Measurements from ENCODE around the gene DHRSX. TPM values are rescaled to one million over a fixed set of nuclear protein-coding genes. Genes with fewer than 3 reads are reported as not detected.
"Not testable (repeated sequence)": the region's sequence is repeated elsewhere in the genome, so short reads cannot be mapped to it uniquely, and the experiment has no call there.

DHRSX gene
- total RNA-seq, 1 donor from 2014 or later: 25.7 TPM

GRCh38 chrX:2483398-2484060 lies 17.2 kb downstream of the DHRSX start:
- H3K36me3 Mint-ChIP-seq (ENCODE audit: low read depth): peaks cover 30% of the 10 kb centered on the region
- no peak for DNase-seq
- H3K27ac Mint-ChIP-seq: no peak overlapping the region
- H3K9me3 Mint-ChIP-seq: peaks cover 8% of the 10 kb centered on the region
- H3K27me3 Mint-ChIP-seq: no peaks in the 10 kb centered on the region
- no peak overlapping the region for H3K4me3 Mint-ChIP-seq
- H3K4me1 Mint-ChIP-seq: no peaks in the 10 kb centered on the region
- intact Hi-C loops (cut with micrococcal nuclease): no loop called here

DNA sequence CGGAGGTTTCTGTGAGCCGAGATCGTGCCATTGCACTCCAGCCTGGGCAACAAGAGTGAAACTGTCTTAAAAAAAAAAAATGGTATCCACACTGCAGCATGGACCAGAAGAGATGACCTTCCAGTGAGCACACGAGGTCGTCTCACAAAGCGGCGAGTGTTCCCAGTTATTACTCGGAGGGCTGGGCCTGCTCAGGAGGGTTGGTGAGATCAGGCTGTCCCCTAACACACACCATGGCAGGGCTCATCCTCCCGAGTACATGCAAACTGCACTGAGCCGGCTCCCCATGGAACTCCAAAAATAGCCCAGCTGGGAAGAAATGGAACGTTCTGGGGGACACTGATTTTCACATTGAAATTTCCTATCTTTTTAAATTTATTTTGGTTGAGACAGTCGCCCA lies 19.2 kb downstream of the DHRSX start:
- H3K27me3 Mint-ChIP-seq; H3K4me1 Mint-ChIP-seq; DNase-seq; H3K27ac Mint-ChIP-seq; intact Hi-C loops (cut with micrococcal nuclease); H3K9me3 Mint-ChIP-seq; H3K4me3 Mint-ChIP-seq: not testable (repeated sequence)
- peaks cover 19% of the 10 kb centered on the region for H3K36me3 Mint-ChIP-seq (ENCODE audit: low read depth)

GRCh38 chrX:2479982-2480381 lies 20.8 kb downstream of the DHRSX start:
- H3K9me3 Mint-ChIP-seq; DNase-seq; H3K27me3 Mint-ChIP-seq; H3K4me3 Mint-ChIP-seq; H3K27ac Mint-ChIP-seq; intact Hi-C loops (cut with micrococcal nuclease); H3K4me1 Mint-ChIP-seq: not testable (repeated sequence)
- H3K36me3 Mint-ChIP-seq (ENCODE audit: low read depth): peaks cover 14% of the 10 kb centered on the region

- H3K36me3 Mint-ChIP-seq (ENCODE audit: low read depth): peaks cover 14% of the 10 kb centered on the region
- H3K4me3 Mint-ChIP-seq: no peak overlapping the region
- no peak for DNase-seq
- no peaks in the 10 kb centered on the region for H3K27me3 Mint-ChIP-seq
- intact Hi-C loops (cut with micrococcal nuclease): no loop called here
- H3K4me1 Mint-ChIP-seq: peaks cover 4% of the 10 kb centered on the region
- peaks cover 8% of the 10 kb centered on the region for H3K9me3 Mint-ChIP-seq
- no peak overlapping the region for H3K27ac Mint-ChIP-seq
Measured at GRCh38 chrX:2479420-2479780, 21.4 kb downstream of the DHRSX start.

- Mint-ChIP-seq H3K9me3 (peaks cover 8% of the 10 kb centered on the region), H3K4me3 (no peak overlapping the region), H3K27ac (no peak overlapping the region), H3K36me3 (ENCODE audit: low read depth) (peaks cover 14% of the 10 kb centered on the region), H3K27me3 (no peaks in the 10 kb centered on the region), H3K4me1 (peaks cover 4% of the 10 kb centered on the region)
- DNase-seq: no peak
- intact Hi-C loops (cut with micrococcal nuclease): no loop called here
Measured at GRCh38 chrX:2478546-2479419, 22.0 kb downstream of the DHRSX start.

- H3K4me3 Mint-ChIP-seq; intact Hi-C loops (cut with micrococcal nuclease); H3K9me3 Mint-ChIP-seq; DNase-seq; H3K27ac Mint-ChIP-seq; H3K27me3 Mint-ChIP-seq; H3K4me1 Mint-ChIP-seq: not testable (repeated sequence)
- peaks cover 12% of the 10 kb centered on the region for H3K36me3 Mint-ChIP-seq (ENCODE audit: low read depth)
Measured at GRCh38 chrX:2477313-2477712, 23.5 kb downstream of the DHRSX start.

DNA sequence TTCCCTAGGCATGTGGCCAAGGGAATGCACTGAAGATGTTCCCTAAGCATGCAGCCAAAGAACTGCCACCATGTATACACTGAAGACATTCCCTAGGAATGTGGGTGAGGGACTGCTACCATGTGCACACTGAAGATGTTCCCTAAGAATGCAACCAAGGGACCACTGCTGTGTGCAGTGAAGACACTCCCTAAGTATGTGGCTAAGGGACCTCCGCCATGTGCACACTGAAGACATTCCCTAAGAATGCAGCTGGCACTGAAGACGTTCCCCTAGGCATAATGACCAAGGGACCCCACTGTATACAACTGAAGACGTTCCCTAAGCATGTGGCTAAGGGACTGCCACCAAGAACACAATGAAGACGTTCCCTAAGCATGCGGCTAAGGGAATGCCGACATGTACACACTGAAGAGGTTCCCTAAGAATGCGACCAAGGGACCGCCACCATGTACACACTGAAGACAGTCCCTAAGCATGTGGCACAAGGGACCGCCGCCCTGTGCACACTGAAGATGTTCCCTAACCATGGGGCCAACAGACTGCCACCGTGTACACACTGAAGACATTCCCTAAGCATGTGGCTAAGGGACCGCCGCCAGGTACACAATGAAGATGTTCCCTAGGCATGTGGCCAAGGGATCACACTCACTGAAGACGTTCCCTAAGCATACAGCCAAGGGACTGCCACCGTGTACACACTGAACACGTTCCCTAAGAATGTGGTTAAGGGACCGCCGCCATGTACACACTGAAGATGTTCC lies 25.6 kb downstream of the DHRSX start:
- DNase-seq: no peak
- Mint-ChIP-seq H3K4me1 (peaks cover 4% of the 10 kb centered on the region), H3K4me3 (no peak overlapping the region), H3K36me3 (ENCODE audit: low read depth) (peaks cover 8% of the 10 kb centered on the region), H3K27me3 (no peaks in the 10 kb centered on the region), H3K9me3 (peaks cover 6% of the 10 kb centered on the region), H3K27ac (no peak overlapping the region)
- intact Hi-C loops (cut with micrococcal nuclease): no loop called here

- Mint-ChIP-seq H3K4me1 (peaks cover 4% of the 10 kb centered on the region), H3K4me3 (no peak overlapping the region), H3K27me3 (no peaks in the 10 kb centered on the region), H3K36me3 (ENCODE audit: low read depth) (peaks cover 5% of the 10 kb centered on the region), H3K9me3 (peaks cover 3% of the 10 kb centered on the region), H3K27ac (no peak overlapping the region)
- intact Hi-C loops (cut with micrococcal nuclease): no loop called here
- no peak for DNase-seq
Measured at GRCh38 chrX:2474280-2474962, 26.4 kb downstream of the DHRSX start.

DNA sequence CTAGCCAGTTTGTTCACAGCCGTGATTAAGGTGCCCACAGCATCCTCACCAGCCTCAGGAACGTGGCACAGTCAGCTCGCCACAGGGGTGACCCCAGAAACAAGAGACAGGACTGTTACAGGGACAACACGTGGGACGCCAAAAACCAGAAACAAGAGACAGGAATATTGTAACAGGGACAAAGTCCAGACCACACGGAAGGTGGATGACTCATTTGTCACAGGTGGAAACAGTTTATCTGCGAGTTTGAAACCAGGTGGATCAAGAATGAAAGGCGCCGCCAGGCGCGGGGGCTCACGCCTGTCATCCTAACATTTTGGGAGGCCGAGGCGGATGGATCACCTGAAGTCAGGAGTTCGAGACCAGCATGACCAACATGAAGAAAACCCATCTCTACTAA lies 27.7 kb downstream of the DHRSX start:
- H3K27ac Mint-ChIP-seq; H3K9me3 Mint-ChIP-seq; H3K27me3 Mint-ChIP-seq; H3K36me3 Mint-ChIP-seq (ENCODE audit: low read depth); intact Hi-C loops (cut with micrococcal nuclease); H3K4me1 Mint-ChIP-seq; H3K4me3 Mint-ChIP-seq; DNase-seq: not testable (repeated sequence)

GRCh38 chrX:2471641-2472040 lies 29.1 kb downstream of the DHRSX start:
- H3K27me3 Mint-ChIP-seq: no peaks in the 10 kb centered on the region
- peaks cover 3% of the 10 kb centered on the region for H3K36me3 Mint-ChIP-seq (ENCODE audit: low read depth)
- H3K4me1 Mint-ChIP-seq: peaks cover 4% of the 10 kb centered on the region
- DNase-seq: no peak
- H3K9me3 Mint-ChIP-seq: peaks cover 3% of the 10 kb centered on the region
- no peak overlapping the region for H3K4me3 Mint-ChIP-seq
- intact Hi-C loops (cut with micrococcal nuclease): no loop called here
- no peak overlapping the region for H3K27ac Mint-ChIP-seq

GRCh38 chrX:2471126-2471525 lies 29.6 kb downstream of the DHRSX start:
- not testable (repeated sequence) for H3K27ac Mint-ChIP-seq; H3K36me3 Mint-ChIP-seq (ENCODE audit: low read depth)

GRCh38 chrX:2469852-2470251 lies 30.9 kb downstream of the DHRSX start:
- H3K4me1 Mint-ChIP-seq; H3K36me3 Mint-ChIP-seq (ENCODE audit: low read depth); H3K9me3 Mint-ChIP-seq; H3K27ac Mint-ChIP-seq; H3K27me3 Mint-ChIP-seq; H3K4me3 Mint-ChIP-seq; DNase-seq; intact Hi-C loops (cut with micrococcal nuclease): not testable (repeated sequence)

More at GRCh38 chrX:2471126-2471525, 29.6 kb downstream of the DHRSX start:
- H3K9me3 Mint-ChIP-seq; H3K27me3 Mint-ChIP-seq; H3K4me3 Mint-ChIP-seq; H3K4me1 Mint-ChIP-seq; DNase-seq; intact Hi-C loops (cut with micrococcal nuclease): not testable (repeated sequence)

- intact Hi-C loops (cut with micrococcal nuclease): no loop called here
- DNase-seq: no peak
- Mint-ChIP-seq H3K4me1 (no peaks in the 10 kb centered on the region), H3K9me3 (peaks cover 3% of the 10 kb centered on the region), H3K36me3 (ENCODE audit: low read depth) (peaks cover 3% of the 10 kb centered on the region), H3K4me3 (no peak overlapping the region), H3K27me3 (no peaks in the 10 kb centered on the region), H3K27ac (peak overlapping the region; percentile 29)
Measured at GRCh38 chrX:2469196-2469685, 31.5 kb downstream of the DHRSX start.

Data from activated CD4-positive, alpha-beta T cell treated with anti-CD3 and anti-CD28 coated beads, Interleukin-2, amount 10 ng/mL, durations not matched to agents 24 days and 14 days (primary cell).